HG02642 (cell line): ENCODE results near the gene ANKRD28.
A peak's percentile ranks its signal among the peaks of the same experiment; 100 is the strongest.

Experiments used
- ATAC-seq: cut with Tn5 transposase; IDR thresholded peaks from one replicate; pipeline ENCODE4 v1.9.1; 2021; ENCODE audit warnings: mild to moderate bottlenecking; ENCODE audit not compliant: unreplicated experiment, poor library complexity

ANKRD28 gene

GRCh38 chr3:15679306-15679705 lies 118.5 kb downstream of the ANKRD28 start:
- no peak for ATAC-seq

GRCh38 chr3:15676259-15676658 lies 121.5 kb downstream of the ANKRD28 start:
- no peak for ATAC-seq

DNA sequence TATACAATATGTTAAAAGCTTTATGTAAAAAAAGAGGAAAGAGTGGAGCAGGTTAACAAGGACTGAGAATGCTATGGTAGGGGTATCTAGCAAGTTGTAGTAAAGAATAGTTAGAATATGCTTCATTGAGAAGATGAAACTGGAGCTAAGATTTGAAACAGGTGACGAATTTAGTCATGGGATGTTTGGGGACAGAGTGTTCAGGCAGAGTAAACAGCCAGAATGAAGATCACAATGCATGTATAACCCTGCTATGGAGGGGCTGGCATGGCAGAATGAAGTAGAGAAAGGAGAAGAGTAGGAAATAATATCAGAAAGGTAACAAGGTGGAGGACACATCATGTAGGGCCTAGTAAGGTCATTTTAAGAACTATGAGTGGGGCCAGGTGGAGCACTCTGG lies 124.2 kb downstream of the ANKRD28 start:
- ATAC-seq: no peak

- ATAC-seq: no peak
These were observed 130.3 kb downstream of the ANKRD28 start for GRCh38 chr3:15667484-15667883.

GRCh38 chr3:15666277-15666676 lies 131.5 kb downstream of the ANKRD28 start:
- ATAC-seq: no peak

DNA sequence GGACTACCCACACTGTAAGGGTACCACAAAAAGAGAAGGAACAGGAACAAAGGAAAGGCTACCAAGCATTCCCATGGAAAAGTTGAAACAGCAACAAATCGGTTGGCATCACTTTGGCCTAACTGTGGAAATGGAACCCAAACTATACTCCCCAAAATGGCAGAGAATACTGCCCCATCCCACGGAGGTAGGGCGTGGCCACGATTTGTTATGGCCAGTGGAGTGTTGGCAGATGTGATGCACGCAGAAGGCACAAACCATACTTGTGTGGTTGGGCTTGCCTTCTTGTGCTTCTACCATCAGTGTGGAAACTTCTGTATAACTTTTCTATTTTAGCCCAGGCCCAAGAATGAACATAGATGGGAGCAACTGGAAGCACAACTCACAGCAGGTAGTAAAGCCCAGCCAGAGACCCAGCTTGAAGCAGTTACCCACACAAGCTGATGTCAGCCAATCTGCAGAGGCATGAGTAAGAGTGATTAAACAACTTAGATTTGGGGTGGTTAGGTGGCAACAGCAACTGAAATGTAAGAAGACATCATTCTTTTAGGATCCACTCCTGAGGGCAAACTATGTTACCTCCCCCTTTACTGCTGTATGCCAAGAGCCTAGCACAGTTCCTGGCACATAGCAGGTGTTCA lies 132.1 kb downstream of the ANKRD28 start:
- no peak for ATAC-seq

- ATAC-seq: no peak
These were observed 133.6 kb downstream of the ANKRD28 start for GRCh38 chr3:15664144-15664543.

DNA sequence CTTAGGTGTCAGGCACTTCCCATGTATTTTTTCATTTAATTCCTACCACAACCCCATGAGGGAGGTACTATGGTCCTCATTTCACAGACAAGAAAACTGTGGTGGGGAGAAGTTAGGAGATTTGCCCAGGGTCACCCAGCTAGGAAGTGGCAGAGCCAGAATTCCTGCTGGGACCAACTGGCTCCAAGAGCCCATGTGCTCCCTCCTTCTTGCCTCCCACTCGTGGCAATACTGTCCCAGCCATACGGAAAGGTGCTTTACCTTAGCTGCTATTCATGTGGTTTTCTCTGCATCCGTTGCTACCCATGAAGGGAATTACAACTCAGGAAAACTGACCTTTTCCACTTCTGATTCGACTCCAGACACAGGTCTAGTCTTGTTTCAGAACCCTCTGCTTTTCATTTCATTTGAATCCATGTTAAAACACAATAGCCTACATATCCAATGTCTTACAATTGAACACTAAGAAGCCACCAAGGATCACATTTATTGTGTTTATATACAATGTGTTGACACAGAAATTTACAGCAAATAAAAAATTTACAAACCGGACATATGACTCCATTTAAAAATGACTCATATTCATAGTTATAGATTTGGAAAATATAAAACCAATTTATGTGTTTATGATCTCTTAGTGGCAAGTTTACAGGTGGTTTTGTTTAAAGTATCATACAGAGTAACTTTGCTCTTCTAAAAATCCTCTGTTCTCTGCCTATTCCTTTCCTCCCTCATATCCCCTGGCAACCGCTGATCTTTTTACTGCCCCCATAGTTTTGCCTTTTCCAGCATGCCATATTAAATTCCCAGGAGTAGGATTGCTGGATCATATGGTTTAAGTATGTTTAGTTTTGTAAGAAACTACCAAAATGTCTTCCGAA lies 137.5 kb downstream of the ANKRD28 start:
- no peak for ATAC-seq

DNA sequence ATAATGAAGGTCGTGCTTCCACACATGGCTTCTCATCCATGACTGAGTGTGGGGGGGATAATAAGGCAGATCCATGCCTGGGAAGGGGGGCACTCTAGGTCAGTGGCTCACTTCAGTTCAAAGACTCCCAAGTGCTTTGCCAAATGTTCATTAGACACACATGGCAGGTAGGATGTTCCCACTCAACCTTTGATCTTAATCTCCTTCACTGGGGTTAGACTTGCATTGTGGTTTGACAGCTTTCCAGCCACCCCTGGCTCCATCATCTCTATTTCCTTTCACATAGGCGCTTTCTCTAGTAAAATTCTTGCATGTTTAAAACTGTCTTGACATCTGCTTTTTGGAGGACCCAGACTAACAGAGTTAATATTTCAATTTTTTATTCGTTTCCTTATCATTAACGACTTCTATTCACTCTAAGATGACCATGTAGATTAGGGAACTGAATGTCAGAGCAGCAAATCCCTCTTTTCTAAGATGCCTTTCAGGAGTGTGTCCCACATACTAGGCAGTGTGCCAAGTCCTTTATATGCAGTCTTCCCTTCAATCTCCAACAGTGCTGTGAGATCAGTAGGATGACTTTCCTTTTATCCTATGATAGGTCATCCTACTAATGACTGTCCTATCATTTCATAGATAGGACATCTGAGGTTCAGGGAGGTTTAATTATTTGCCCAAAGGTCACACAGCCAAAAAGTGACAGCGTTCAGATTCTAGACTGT lies 138.4 kb downstream of the ANKRD28 start:
- no peak for ATAC-seq

GRCh38 chr3:15657016-15657415 lies 140.8 kb downstream of the ANKRD28 start:
- no peak for ATAC-seq

DNA sequence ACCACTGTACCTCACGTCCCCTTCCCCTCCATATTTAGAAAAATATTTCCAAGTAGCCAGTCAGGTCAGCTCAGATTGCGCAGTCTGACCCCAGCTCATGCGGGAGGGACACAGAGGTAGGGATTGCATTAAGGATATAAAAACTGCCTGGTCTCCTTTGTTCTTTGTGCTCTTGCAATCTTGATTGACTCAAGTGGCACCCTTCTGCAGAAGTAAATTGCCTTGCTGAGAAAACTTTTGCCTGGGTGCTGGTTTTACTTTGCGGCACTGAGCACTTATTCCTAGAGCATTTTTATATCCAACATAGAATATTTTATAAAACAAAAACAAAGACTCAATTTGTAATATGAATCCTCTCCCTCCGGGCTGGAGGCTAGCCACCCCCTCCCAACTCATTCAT lies 141.4 kb downstream of the ANKRD28 start:
- no peak for ATAC-seq

GRCh38 chr3:15654891-15655290 lies 142.9 kb downstream of the ANKRD28 start:
- no peak for ATAC-seq

DNA sequence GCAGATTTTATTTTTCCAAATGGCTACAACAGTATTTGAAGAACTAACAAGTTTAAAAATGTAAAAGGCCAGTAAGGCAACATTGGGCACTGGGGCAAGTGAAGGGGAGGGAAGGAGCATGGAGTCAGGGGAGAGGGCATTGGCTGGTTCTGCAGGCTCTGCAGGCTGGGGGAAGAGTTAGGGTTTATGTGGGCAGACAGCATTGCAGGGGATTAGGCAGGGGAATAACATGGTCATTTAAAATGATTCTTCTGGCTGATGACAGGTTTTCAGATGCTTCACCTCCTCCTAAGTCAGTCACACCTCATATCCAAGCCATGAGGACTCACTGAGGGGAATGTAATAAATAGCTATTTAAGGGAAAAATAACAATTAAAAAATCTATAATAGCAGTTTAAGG lies 143.7 kb downstream of the ANKRD28 start:
- no peak for ATAC-seq

DNA sequence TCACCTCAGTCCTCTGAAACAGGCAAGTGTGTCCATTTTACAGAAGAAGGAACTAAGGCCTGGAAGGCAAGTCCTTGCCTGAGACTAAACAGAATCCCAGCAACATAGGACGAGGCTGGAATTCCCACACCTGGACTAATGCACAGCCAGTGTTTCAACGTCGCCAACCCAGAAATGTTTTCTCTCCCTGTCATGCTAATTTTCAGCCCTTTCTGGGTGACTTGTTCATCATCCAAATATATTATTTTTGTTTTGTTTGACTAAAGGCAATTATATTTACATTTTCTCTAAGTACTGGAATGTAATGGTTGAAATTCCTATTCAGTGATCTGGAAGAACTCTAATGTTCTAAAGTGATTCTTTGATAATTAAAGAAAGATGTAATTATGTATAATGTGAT lies 144.5 kb downstream of the ANKRD28 start:
- no peak for ATAC-seq

DNA sequence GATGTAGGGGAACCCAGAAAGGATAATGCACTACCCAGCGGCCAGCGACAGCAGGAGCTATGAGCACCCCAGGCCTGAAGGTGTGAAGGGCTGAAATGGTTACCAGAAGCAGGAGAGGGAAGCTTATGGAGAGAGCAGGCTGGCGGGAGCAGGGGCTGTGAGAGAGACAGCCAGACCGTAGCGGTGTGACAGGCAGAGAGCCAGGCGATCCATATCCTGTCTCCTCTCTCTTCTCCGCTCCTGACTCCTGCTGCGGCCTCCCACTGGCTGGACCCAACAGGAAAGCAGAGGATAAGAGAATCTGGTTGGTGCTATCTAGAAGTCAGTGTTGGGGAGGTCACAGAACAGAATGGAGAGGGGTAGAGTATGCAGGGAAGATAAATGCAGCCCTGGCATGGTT lies 146.4 kb downstream of the ANKRD28 start:
- no peak for ATAC-seq

DNA sequence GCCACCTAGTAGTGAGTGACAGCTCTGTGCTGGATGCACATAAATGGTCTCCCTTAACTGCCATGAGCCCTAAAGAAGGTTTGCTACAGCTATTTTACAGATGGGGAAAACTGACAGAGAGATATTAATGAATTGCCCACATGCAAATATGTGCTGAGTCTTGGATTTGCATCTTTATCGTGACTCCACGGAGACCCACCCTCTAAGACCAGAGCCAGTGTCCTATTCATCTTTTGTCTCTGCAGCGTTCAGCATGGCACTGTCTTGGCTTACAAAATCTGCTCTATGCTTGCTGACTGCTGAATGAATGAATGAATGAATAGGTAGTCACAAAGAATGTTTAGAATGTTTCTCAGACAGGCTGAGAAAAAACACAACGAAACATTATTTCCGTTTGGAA lies 147.9 kb downstream of the ANKRD28 start:
- no peak for ATAC-seq

DNA sequence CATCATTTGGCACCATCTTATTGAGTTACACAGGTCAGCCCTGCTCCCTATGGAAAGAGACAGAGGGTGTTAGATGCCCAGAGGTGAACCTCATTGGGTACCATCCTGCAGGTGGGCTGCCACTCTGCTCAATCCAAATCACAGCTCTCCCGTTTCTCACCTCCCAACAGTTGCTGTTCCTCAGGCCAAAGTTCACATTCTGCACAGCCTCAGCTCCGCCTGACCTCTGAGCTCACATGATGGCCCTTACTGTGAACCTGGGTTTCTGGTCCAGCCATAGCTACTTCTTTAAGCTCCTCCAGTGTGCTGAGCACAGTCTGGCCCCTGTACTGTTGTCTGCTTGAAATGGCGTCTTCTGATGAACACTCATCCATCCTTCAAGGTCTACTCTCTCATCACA lies 148.4 kb downstream of the ANKRD28 start:
- ATAC-seq: no peak

DNA sequence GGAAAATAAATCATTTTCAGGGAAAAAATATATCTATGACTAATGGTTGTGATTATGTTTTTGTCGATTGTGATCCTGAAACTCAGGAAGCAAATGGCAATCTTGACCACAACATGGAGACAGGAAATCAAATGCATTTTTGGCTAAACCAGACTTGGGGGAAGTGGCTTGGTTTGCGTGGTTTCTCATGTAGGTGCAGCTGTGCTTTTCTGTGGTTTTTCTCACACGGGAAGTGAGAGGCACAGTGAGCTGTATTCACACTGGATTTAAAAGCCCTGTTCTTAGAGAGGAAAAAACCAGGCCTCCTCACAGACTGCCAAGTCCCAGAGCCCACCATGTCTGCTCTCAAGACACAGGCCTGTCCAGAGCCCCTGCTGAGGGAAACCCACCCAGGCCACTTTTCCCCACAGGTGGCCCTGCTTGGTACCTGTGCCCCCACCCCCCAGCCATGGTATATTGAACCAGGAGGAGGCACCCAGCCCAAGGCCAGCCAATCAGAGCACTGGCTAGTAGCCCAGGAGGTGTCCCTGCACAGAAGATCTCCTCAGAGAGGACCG lies 150.1 kb downstream of the ANKRD28 start:
- peak; percentile 89 for ATAC-seq

DNA sequence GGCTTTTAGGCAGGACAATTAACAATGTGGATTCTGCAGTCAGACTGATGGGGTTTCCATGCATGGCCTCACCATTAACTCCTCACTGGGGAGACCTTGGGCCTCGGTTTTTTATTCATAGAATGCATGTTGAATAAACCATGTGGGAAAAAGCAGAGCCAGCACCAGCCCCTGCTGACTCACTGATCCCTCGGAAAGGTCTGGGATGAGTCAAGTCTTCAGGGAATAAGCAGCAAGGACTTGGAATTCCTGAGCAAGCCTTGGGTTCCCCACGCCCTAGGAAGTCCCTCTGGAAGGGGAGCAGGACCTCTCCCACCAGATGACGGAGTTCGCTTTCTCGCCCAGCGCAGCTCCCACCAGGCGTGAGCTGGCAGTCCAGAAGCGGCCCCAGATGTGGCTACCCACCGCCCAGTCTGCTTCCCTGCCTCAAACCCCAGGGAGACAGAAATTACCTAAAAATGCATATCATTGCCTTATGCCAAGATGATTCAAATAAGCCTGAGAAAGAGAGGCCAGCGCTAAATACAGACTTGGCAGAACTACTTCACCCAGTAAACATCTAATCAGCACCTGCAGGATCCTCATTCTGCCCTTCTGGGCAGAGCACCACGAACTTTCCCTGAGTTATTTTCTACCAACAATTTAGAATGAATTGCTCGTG lies 150.8 kb downstream of the ANKRD28 start:
- peak; percentile 32 for ATAC-seq

GRCh38 chr3:15645740-15646501 lies 151.9 kb downstream of the ANKRD28 start:
- no peak for ATAC-seq
